GM12801 (cell line): ENCODE results near the gene TBCCD1.

Experiments
- CTCF ChIP-seq: IDR thresholded peaks from one replicate; pipeline ENCODE4 v1.5.1; 2011; ENCODE audit warnings: control low read depth; ENCODE audit not compliant: insufficient read length; ENCODE audit errors: extremely low read depth

The TBCCD1 gene

GRCh38 chr3:186540221-186540834, 26.8 kb downstream of the TBCCD1 start:
- TF ChIP-seq CTCF: no peak

- no peak for TF ChIP-seq CTCF
Measured at GRCh38 chr3:186538779-186539178, 28.4 kb downstream of the TBCCD1 start.

GRCh38 chr3:186536883-186537844, 30.0 kb downstream of the TBCCD1 start:
- no peak for TF ChIP-seq CTCF

GRCh38 chr3:186534113-186534669, 32.9 kb downstream of the TBCCD1 start:
- no peak for TF ChIP-seq CTCF

- no peak for TF ChIP-seq CTCF
Measured at GRCh38 chr3:186532598-186533072, 34.5 kb downstream of the TBCCD1 start.

GRCh38 chr3:186530415-186530814, 36.7 kb downstream of the TBCCD1 start:
- no peak for TF ChIP-seq CTCF

- TF ChIP-seq CTCF: no peak
Measured at GRCh38 chr3:186529201-186529999, 37.7 kb downstream of the TBCCD1 start.
